HEK293 (cell line): Measurements from ENCODE around the gene GMDS.

ENCODE experiments used
- CTCF ChIA-PET: fragments of 350-600 bp; formaldehyde crosslinking; extraction: SDS; loops from one replicate; lab custom pipeline; 2021; ENCODE audit warnings: antibody characterized with exemption; lab: Yijun Ruan, JAX
- POLR2A ChIA-PET: fragments of 300-600 bp; formaldehyde crosslinking; extraction: SDS; loops from one replicate; lab custom pipeline; 2020; ENCODE audit warnings: antibody characterized with exemption, inconsistent platforms; lab: Yijun Ruan, JAX
- H3K27ac ChIP-seq: fragments of 200-500 bp; sonication (Bioruptor generic); 2 replicates; pipeline ENCODE4 v1.5.1; 2014; ENCODE audit warnings: low read depth, low read length, control low read depth, inconsistent platforms; ENCODE audit errors: extremely low read depth
- H3K36me3 ChIP-seq, 2 experiments: fragments of 200-500 bp in 1 of 2; sonication (Bioruptor generic) in 1 of 2; 1 replicate in 1 of 2; 2 replicates in 1 of 2; pipeline ENCODE4 v1.5.1; 2014 to 2017; ENCODE audit warnings: inconsistent platforms in 2 of 2, low read length in 2 of 2; ENCODE audit not compliant: control insufficient read depth in 2 of 2, insufficient read depth in 1 of 2
- H3K4me1 ChIP-seq: fragments of 200-500 bp; sonication (Bioruptor generic); 2 replicates; pipeline ENCODE4 v1.5.1; 2014; ENCODE audit warnings: mild to moderate bottlenecking, low read length, inconsistent platforms; ENCODE audit not compliant: control insufficient read depth, insufficient read depth
- H3K4me3 ChIP-seq: 2 replicates; pipeline ENCODE4 v1.5.1; 2011; ENCODE audit warnings: low read depth, mild to moderate bottlenecking, control low read depth, low read length, moderate library complexity
- H3K9me3 ChIP-seq: fragments of 200-500 bp; sonication (Bioruptor generic); 2 replicates; pipeline ENCODE4 v1.5.1; 2014; ENCODE audit warnings: low read depth, low read length, inconsistent platforms; ENCODE audit not compliant: control insufficient read depth, insufficient read depth
- GLI4 ChIP-seq: fragments of 450-650 bp; formaldehyde crosslinking; IDR thresholded peaks from 2 replicates; pipeline ENCODE4 v1.5.1; 2016; ENCODE audit warnings: missing biosample characterization, missing genetic modification characterization
- GLIS2 ChIP-seq: fragments of 450-650 bp; formaldehyde crosslinking; IDR thresholded peaks from 2 replicates; pipeline ENCODE4 v1.5.1; 2016; ENCODE audit warnings: missing biosample characterization, missing genetic modification characterization
- KLF1 ChIP-seq: fragments of 450-650 bp; formaldehyde crosslinking; IDR thresholded peaks from 2 replicates; pipeline ENCODE4 v1.5.1; 2016; ENCODE audit warnings: missing biosample characterization, missing genetic modification characterization
- PRDM1 ChIP-seq: fragments of 450-650 bp; formaldehyde crosslinking; IDR thresholded peaks from 2 replicates; pipeline ENCODE4; 2016; ENCODE audit warnings: missing biosample characterization, missing genetic modification characterization
- REPIN1 ChIP-seq: fragments of 450-650 bp; formaldehyde crosslinking; IDR thresholded peaks from 2 replicates; pipeline ENCODE4 v1.5.1; 2017; ENCODE audit warnings: missing biosample characterization, missing genetic modification characterization, low read depth
- SALL2 ChIP-seq: fragments of 450-650 bp; formaldehyde crosslinking; IDR thresholded peaks from 2 replicates; pipeline ENCODE4 v1.5.0; 2017; ENCODE audit warnings: missing biosample characterization, mild to moderate bottlenecking, missing genetic modification characterization, borderline replicate concordance
- SETDB1 ChIP-seq: IDR thresholded peaks from one replicate; pipeline ENCODE4 v1.6.1; 2017; ENCODE audit warnings: mild to moderate bottlenecking, low read length, moderate library complexity, mixed read lengths; ENCODE audit not compliant: insufficient read length
- TRIM28 ChIP-seq: IDR thresholded peaks from 2 replicates; pipeline ENCODE4 v1.6.1; 2011; ENCODE audit warnings: low read length, control low read depth, borderline replicate concordance
- ZNF335 ChIP-seq: fragments of 450-650 bp; formaldehyde crosslinking; conservative IDR thresholded peaks from 2 replicates; pipeline ENCODE4 v1.5.1; 2016; ENCODE audit warnings: missing biosample characterization, missing genetic modification characterization
- ZNF391 ChIP-seq: fragments of 450-650 bp; formaldehyde crosslinking; IDR thresholded peaks from 2 replicates; pipeline ENCODE4 v1.5.1; 2016; ENCODE audit warnings: low read depth, missing biosample characterization, missing genetic modification characterization, borderline replicate concordance
- ZNF426 ChIP-seq: fragments of 450-650 bp; formaldehyde crosslinking; IDR thresholded peaks from 2 replicates; pipeline ENCODE4 v1.5.1; 2017; ENCODE audit warnings: missing biosample characterization, missing genetic modification characterization, mild to moderate bottlenecking, inconsistent platforms, moderate library complexity
- ZNF558 ChIP-seq: fragments of 450-650 bp; formaldehyde crosslinking; IDR thresholded peaks from 2 replicates; pipeline ENCODE4 v1.5.1; 2016; ENCODE audit warnings: missing biosample characterization, missing genetic modification characterization
- ZNF600 ChIP-seq: fragments of 450-650 bp; formaldehyde crosslinking; IDR thresholded peaks from 2 replicates; pipeline ENCODE4 v1.5.1; 2016; ENCODE audit warnings: missing biosample characterization, missing genetic modification characterization
- TF ChIP-seq, protein P1 (sequence below): fragments of 450-650 bp; formaldehyde crosslinking; IDR thresholded peaks from 2 replicates; pipeline ENCODE4 v1.5.1; 2017; ENCODE audit warnings: missing biosample characterization, missing genetic modification characterization
- TF ChIP-seq, protein P2 (sequence below): fragments of 450-650 bp; formaldehyde crosslinking; IDR thresholded peaks from 2 replicates; pipeline ENCODE4 v1.5.1; 2016; ENCODE audit warnings: missing biosample characterization, missing genetic modification characterization
- TF ChIP-seq, protein P3 (sequence below): fragments of 450-650 bp; formaldehyde crosslinking; IDR thresholded peaks from 2 replicates; pipeline ENCODE4 v1.5.1; 2016; ENCODE audit warnings: missing biosample characterization, missing genetic modification characterization
- TF ChIP-seq, protein P4 (sequence below): fragments of 450-650 bp; formaldehyde crosslinking; IDR thresholded peaks from 2 replicates; pipeline ENCODE4 v1.5.1; 2016; ENCODE audit warnings: missing biosample characterization, missing genetic modification characterization

Gene GMDS

DNA sequence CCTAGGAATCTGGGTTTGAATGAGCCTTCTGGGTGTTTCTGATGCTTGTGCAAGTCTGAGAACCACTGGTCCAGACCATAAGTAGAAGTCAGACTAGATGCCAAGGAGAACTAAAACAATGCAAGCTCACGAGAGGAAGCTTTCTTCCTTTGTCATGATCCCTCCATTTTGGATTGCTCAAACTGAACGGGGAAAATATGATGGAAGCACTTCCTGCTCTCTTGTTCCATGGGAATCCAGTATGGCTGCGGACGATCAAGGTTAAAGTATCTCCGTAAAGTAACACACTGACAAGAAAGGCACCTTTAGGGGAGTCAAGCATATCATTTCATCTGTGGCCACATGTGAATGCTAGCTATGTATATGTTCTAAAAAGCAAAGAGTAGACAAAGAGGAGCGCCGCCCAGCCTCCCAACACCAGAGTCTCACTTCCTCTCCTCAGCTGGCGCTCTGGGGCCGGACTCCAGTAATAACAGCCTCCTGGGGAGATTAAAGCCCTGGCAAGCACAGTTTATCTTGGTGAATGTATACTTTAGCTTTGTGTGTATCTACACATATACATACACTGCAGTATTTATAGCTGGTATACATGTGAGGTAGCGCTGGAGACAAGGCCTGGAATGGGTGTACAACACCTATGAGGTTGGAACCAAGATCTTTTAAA, 547.6 kb downstream of the GMDS start (continued):
- TF ChIP-seq TRIM28 = peak; percentile 62; the same call in 1 of the 2 replicates
- no peak for TF ChIP-seq PRDM1 (tag by site-specific recombination)
- TF ChIP-seq, protein P1, sequence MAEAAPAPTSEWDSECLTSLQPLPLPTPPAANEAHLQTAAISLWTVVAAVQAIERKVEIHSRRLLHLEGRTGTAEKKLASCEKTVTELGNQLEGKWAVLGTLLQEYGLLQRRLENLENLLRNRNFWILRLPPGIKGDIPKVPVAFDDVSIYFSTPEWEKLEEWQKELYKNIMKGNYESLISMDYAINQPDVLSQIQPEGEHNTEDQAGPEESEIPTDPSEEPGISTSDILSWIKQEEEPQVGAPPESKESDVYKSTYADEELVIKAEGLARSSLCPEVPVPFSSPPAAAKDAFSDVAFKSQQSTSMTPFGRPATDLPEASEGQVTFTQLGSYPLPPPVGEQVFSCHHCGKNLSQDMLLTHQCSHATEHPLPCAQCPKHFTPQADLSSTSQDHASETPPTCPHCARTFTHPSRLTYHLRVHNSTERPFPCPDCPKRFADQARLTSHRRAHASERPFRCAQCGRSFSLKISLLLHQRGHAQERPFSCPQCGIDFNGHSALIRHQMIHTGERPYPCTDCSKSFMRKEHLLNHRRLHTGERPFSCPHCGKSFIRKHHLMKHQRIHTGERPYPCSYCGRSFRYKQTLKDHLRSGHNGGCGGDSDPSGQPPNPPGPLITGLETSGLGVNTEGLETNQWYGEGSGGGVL = no peak

DNA sequence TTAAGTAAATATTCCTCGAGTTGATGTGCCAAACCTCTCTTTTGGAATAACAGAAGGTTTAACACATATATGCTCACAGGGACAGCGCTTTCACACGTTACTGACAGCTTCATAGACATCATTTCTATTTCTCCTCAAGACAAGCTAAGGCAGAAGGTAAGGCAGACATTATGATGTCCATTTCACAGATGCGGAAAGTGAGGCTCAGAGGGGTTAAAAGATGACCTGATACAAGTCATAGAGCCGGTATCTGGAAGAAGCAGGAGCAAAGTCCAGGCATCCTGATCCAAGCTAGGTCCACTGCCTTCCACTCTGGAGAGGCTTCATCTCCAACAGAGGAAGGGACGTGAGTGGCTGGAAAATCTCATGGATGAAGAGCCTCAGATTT, 548.9 kb downstream of the GMDS start:
- Histone ChIP-seq H3K4me1 (peaks cover 14% of the 10 kb centered on the region), H3K9me3 (no peaks in the 10 kb centered on the region; the same call in 1 of the 2 replicates), H3K27ac (no peak overlapping the region)
- ChIA-PET POLR2A (no interaction called here), CTCF (interaction anchor here (0.6 to 1.5 kb wide), 4 partner anchors 8 to 13 kb away, joined by 3 to 5 read pairs (median 4); no protein-coding TSS in a partner anchor)
- no peak for TF ChIP-seq ZNF600 (tag by site-specific recombination)
- no peak for TF ChIP-seq REPIN1 (tag by site-specific recombination)
- no peak for TF ChIP-seq SETDB1
- no peak for TF ChIP-seq SALL2 (tag by site-specific recombination)
- TF ChIP-seq ZNF391 (tag by site-specific recombination) = no peak
- TF ChIP-seq GLI4 (tag by site-specific recombination) = no peak
- TF ChIP-seq, protein P2, sequence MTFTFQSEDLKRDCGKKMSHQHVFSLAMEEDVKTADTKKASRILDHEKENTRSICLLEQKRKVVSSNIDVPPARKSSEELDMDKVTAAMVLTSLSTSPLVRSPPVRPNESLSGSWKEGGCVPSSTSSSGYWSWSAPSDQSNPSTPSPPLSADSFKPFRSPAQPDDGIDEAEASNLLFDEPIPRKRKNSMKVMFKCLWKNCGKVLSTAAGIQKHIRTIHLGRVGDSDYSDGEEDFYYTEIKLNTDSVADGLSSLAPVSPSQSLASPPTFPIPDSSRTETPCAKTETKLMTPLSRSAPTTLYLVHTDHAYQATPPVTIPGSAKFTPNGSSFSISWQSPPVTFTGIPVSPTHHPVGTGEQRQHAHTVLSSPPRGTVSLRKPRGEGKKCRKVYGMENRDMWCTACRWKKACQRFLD (tag by site-specific recombination) = no peak
- no peak for TF ChIP-seq ZNF426 (tag by site-specific recombination)
- TF ChIP-seq PRDM1 (tag by site-specific recombination) = no peak
- TF ChIP-seq, protein P3, sequence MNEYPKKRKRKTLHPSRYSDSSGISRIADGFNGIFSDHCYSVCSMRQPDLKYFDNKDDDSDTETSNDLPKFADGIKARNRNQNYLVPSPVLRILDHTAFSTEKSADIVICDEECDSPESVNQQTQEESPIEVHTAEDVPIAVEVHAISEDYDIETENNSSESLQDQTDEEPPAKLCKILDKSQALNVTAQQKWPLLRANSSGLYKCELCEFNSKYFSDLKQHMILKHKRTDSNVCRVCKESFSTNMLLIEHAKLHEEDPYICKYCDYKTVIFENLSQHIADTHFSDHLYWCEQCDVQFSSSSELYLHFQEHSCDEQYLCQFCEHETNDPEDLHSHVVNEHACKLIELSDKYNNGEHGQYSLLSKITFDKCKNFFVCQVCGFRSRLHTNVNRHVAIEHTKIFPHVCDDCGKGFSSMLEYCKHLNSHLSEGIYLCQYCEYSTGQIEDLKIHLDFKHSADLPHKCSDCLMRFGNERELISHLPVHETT = no peak
- TF ChIP-seq GLIS2 (tag by site-specific recombination) = no peak
- TF ChIP-seq, all 188 proteins: peak for 0
- Histone ChIP-seq H3K36me3 (no peaks in the 10 kb centered on the region), H3K4me3 (no peak overlapping the region)

DNA sequence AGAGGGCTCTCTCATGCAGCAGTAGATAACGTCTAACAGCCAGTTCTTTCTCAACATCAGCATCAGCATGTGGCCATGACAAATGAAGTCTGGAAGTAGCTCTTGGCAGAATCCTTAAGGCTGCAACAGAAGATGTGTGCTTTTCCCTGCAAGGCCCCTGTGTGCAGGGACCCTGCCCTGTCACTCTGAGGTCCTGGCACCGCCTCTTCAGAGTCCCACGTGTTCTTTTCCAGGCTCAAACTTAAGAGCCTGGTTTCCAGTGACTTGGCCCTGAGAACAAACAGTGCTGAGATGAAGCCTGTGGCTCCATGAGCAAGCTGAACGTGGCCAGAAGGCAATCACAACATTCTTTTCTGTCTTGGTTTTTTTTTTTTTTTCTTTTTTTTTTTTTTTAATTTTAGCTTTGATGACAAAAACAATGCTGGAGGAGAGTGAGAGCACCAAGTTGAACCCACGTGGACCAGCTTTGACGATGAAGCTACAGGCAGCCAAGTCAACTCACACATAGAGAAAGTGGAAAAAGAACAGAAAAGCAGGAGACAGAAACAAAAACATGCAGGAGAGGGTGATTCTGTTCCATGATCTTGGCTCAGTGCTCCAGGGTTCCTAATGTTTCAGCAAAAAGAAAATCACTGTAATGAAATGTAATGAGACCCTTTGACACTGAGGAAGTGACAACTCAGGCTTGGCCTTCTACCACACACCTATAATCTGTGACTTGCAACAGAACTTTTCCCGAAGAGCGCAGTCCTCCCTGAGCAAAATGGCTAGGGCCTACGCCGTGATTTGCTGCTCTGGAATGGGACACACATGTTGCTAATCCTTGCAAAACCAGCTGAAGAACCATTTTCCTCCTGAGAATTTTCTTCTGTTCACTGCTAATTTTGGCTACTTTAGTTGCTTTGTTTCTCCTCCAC, 549.6 kb downstream of the GMDS start:
- Histone ChIP-seq H3K36me3 (no peaks in the 10 kb centered on the region), H3K27ac (0 out of 2 replicates have a peak overlapping the region, but pooled peaks have one; percentile 25), H3K9me3 (no peaks in the 10 kb centered on the region; the same call in 1 of the 2 replicates), H3K4me3 (no peak overlapping the region), H3K4me1 (peaks cover 14% of the 10 kb centered on the region)
- ChIA-PET CTCF (interaction anchor here (0.6 to 1.2 kb wide), 4 partner anchors 9 to 97 kb away, joined by 3 to 5 read pairs (median 4); no protein-coding TSS in a partner anchor), POLR2A (no interaction called here)
- no peak for TF ChIP-seq KLF1 (tag by site-specific recombination)
- TF ChIP-seq ZNF558 (tag by site-specific recombination) = no peak
- TF ChIP-seq, protein P4, sequence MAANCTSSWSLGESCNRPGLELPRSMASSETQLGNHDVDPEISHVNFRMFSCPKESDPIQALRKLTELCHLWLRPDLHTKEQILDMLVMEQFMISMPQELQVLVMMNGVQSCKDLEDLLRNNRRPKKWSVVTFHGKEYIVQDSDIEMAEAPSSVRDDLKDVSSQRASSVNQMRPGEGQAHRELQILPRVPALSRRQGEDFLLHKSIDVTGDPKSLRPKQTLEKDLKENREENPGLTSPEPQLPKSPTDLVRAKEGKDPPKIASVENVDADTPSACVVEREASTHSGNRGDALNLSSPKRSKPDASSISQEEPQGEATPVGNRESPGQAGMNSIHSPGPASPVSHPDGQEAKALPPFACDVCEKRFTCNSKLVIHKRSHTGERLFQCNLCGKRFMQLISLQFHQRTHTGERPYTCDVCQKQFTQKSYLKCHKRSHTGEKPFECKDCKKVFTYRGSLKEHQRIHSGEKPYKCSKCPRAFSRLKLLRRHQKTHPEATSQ (tag by site-specific recombination) = no peak
- peak; percentile 68 for TF ChIP-seq ZNF335
